ENCODE measurements around the gene ELAPOR2. TPM values are rescaled to one million over a fixed set of nuclear protein-coding genes. Genes with fewer than 3 reads are reported as not detected.

ELAPOR2 gene
- total RNA-seq: 2.3 and 3.1 TPM in 2 replicates

DNA sequence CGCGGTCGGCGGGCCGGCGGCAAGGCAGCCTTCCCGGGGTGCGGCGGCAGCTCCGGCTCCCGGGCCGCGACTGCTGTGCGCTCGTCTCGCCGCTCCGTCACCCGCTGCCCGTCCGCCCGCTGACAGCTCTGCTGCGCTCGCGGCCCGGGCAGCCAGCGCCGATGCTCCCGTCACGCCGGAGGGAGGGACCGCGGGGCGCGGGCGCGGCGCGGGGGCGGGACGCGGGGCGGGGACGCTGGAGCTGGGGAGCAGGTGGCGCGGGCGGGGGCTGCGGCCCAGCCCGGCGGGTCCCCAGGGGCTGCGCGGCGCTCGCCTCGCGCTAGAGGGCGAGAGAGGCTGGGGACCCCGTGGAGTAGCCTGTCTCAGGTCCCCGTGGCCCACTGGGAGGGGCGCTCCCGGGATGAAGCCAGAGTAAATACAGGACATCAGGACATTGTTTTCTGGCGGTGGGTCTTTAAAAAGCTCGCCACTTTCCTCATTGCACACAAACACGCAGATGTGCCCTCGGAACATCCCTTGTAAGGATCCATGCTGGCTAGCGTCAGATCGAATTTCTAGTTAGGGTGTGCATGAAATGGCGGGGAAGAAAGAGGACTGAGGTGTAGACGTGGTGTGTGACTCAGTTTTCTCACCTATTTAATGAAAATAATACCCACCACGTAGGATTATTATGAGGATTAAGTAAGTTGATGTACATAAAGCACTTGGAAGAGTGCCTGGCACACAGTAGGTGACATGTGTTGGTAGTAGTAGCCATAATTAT, at the start of gene ELAPOR2:
Gene ELAPOR2 (minus strand): TSS at position 130 of the 763 bp plus-strand sequence. CDS start 141 bp downstream, outside the sequence.

Other genes with a start within 250 kb of the ELAPOR2 start
- 17.5 and 21.0 TPM in 2 replicates for gene DMTF1, start 92.8 kb upstream of the ELAPOR2 start, total RNA-seq
- gene TMEM243, start 160.1 kb upstream of the ELAPOR2 start, total RNA-seq: 52.6 and 56.2 TPM in 2 replicates